Stimulated activated CD4-positive, alpha-beta T cell treated with anti-CD3 and anti-CD28 coated beads, Interleukin-15, amount 100 ng/mL, for 48 hours (primary cell): Measurements from ENCODE around the gene NFATC3.

Experiments
- DNase-seq, 2 donors: peaks; one replicate each; pipeline ENCODE4 v3.0.0-alpha.2; 2020; ENCODE audit warnings: low read depth in 2 of 2

NFATC3 gene

GRCh38 chr16:68073902-68074760, 11.0 kb upstream of the NFATC3 start:
- DNase-seq = no peak

- peak in 1 of 2 donors; percentile 38 for DNase-seq
Observed at GRCh38 chr16:68074850-68075555, 10.2 kb upstream of the NFATC3 start.

GRCh38 chr16:68075980-68076379, 9.2 kb upstream of the NFATC3 start:
- no peak for DNase-seq

- DNase-seq = no peak
Observed at GRCh38 chr16:68076560-68076959, 8.6 kb upstream of the NFATC3 start.

GRCh38 chr16:68077866-68078700, 7.1 kb upstream of the NFATC3 start:
- no peak for DNase-seq

- DNase-seq = no peak
Observed at GRCh38 chr16:68078701-68079375, 6.3 kb upstream of the NFATC3 start.

- no peak for DNase-seq
Observed at GRCh38 chr16:68079376-68079625, 5.9 kb upstream of the NFATC3 start.

- DNase-seq = peak; percentile 56 to 70
Observed at GRCh38 chr16:68079626-68080344, 5.4 kb upstream of the NFATC3 start.

GRCh38 chr16:68081861-68082628, 3.1 kb upstream of the NFATC3 start:
- no peak for DNase-seq

GRCh38 chr16:68082629-68083238, 2.4 kb upstream of the NFATC3 start:
- no peak for DNase-seq

GRCh38 chr16:68083239-68083781, 1.9 kb upstream of the NFATC3 start:
- no peak for DNase-seq

- DNase-seq = no peak
Observed at GRCh38 chr16:68083861-68084503, 1.2 kb upstream of the NFATC3 start.

GRCh38 chr16:68084504-68085258, 489 bp upstream of the NFATC3 start:
- DNase-seq = peak; percentile 82 to 84

- DNase-seq = no peak
Observed at GRCh38 chr16:68086336-68086841, 1.2 kb downstream of the NFATC3 start.

GRCh38 chr16:68086860-68087268, 1.7 kb downstream of the NFATC3 start:
- no peak for DNase-seq

GRCh38 chr16:68087688-68088087, 2.5 kb downstream of the NFATC3 start:
- no peak for DNase-seq

GRCh38 chr16:68088130-68088972, 3.2 kb downstream of the NFATC3 start:
- DNase-seq = no peak
